ENCODE data around the gene PKNOX1.
"Not testable (repeated sequence)": the region's sequence is repeated elsewhere in the genome, so short reads cannot be mapped to it uniquely, and the experiment has no call there.

Gene PKNOX1

DNA sequence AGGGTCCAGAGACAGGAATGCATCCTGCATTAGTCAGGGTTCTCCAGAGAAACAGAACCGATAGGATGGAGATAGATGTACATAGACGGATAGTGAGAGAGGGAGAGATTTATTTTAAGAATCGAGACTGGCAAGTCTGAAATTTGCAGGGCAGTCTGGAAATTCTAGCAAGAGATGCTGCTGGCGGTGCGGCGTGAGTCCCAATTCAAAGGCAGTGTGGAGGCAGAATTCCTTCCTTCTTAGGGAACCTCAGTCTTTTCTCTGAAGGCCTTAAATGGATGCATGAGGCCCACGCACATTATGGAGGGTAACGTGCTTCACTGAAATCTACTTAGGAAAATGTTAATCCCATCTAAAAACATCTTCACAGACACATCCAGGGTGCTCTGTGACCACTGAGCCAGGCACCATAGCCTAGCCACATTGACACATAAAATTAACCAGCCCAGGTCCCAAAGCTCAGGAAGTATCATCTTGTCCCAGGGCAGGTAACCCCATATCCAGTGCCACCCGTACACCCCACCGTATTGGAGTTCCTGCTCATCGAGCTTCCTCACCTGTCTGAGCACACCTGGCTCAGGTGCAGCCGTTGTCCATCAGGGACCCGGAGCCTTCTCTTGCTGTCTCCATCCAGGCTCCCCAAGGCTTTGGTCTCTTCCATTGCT is 9.7 kb upstream of the PKNOX1 start:
- in situ Hi-C loops (cut with HindIII; ENCODE audit: low pct_unique_long_range_greater_than_20kb, low sequenced_read_pairs), result no loop called here
- no peak for DNase-seq (ENCODE audit: low read depth in 1 of 2, low spot score in 1 of 2)
- no peak for TF ChIP-seq JUND (IDR thresholded peaks at IDR 0.05; ENCODE audit: low read depth)

DNA sequence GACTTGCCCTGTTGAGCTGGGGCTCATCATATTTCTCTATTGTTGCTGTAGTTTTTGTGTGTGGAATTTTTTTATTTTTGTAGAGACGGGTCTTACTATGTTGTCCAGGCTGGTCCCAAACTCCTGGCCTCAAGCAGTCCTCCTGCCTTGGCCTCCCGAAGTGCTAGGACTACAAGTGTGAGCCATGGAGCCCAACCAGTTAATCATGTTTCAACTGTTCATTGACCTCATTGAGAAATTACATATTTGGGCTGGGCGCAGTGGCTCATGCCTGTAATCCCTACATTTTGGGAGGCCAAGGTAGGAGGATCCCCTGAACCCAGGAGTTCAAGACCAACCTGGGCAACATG is 9.2 kb upstream of the PKNOX1 start:
- TF ChIP-seq JUND (IDR thresholded peaks at IDR 0.05; ENCODE audit: low read depth), result no peak
- DNase-seq (ENCODE audit: low read depth in 1 of 2, low spot score in 1 of 2), result no peak
- in situ Hi-C loops (cut with HindIII; ENCODE audit: low pct_unique_long_range_greater_than_20kb, low sequenced_read_pairs), result no loop called here

DNA sequence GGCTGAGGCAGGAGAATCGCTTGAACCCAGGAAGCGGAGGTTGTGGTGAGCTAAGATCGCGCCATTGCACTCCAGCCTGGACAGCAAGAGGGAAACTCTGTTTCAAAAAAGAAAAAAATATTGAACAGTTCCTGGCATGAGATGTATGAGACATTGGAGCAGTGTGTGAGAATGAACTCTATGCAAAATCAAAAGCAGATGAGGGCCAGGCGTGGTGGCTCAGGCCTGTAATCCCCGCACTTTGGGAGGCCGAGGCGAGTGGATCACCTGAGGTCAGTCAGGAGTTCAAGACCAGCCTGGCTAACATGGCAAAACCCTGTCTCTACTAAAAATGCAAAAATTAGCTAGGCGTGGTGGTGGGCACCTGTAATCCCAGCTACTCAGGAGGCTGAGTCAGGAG is 6.7 kb upstream of the PKNOX1 start:
- DNase-seq (ENCODE audit: low read depth in 1 of 2, low spot score in 1 of 2); in situ Hi-C loops (cut with HindIII; ENCODE audit: low pct_unique_long_range_greater_than_20kb, low sequenced_read_pairs): not testable (repeated sequence)

DNA sequence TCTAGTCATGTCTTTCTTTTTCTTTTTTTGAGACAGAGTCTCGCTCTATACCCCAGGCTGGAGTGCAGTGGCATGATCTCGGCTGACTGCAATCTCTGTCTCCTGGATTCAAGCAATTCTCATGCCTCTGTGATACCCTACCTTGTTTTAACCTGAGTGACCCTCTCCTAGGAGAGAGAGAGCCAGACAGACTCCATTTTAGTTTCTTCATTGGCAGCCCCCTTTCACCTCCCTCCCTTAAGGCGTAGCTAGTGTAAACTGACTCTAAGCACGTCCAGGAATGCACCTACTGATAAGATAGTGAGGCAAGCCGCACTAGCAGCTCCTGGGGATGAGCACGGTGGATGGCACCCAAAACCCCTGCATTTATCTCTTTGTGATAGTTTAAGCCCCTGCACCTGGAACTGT is 5.2 kb upstream of the PKNOX1 start:
- TF ChIP-seq JUND (IDR thresholded peaks at IDR 0.05; ENCODE audit: low read depth), result no peak
- in situ Hi-C loops (cut with HindIII; ENCODE audit: low pct_unique_long_range_greater_than_20kb, low sequenced_read_pairs), result no loop called here
- no peak for DNase-seq (ENCODE audit: low read depth in 1 of 2, low spot score in 1 of 2)

DNA sequence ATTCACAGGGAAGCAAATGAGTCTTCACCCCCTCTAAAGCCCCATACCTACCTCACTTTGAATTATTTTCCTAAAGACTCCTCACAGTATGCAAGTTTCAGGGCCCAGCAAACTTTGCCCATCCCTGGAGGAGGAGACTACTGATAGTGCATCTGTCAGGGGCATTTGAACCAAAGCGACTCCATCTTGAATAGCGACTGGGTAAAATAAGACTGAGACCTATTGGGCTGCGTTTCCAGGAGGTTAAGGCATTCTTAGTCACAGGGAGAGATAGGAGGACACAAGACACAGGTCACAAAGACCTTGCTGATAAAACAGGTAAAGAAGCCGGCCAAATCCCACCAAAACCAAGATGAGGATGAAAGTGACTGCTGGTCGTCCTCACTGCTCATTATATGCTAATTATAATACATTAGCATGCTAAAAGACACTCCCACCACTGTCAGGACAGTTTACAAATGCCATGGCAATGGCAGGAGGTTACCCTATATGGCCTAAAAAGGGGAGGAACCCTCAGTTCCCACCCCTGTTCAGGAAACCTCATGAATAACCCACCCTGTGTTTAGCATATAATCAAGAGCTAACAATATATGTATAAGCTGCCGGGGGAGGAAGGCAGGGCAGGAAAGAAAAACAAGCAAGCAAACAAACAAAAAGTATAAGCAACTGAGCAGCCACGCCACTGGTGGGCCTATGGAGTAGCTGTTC is 3.3 kb upstream of the PKNOX1 start:
- in situ Hi-C loops (cut with HindIII; ENCODE audit: low pct_unique_long_range_greater_than_20kb, low sequenced_read_pairs), result no loop called here

DNA sequence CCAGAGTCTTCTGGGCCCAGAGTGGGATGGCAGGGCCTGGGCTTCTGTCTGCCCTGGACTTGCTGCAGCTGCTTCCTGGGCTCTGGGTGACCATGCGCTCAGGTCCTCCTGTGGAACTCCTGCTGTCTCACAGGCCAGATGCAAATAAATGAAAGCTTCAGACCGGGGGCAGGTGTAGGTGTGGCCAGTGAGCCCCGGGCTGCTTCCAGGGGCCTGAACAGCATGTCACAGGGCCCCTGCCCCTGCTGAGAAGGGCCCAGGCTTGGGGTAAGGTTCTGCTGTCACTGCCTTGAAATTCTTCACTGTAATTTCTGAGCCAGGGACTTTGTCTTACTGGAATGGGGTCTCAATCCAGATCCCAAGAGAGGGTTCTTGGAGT is 2.5 kb upstream of the PKNOX1 start:
- in situ Hi-C loops (cut with HindIII; ENCODE audit: low pct_unique_long_range_greater_than_20kb, low sequenced_read_pairs), result no loop called here
- DNase-seq (ENCODE audit: low read depth in 1 of 2, low spot score in 1 of 2), result no peak
- no peak for TF ChIP-seq JUND (IDR thresholded peaks at IDR 0.05; ENCODE audit: low read depth)

More for the DNA sequence above, 3.3 kb upstream of the PKNOX1 start:
- no peak for DNase-seq (ENCODE audit: low read depth in 1 of 2, low spot score in 1 of 2)
- no peak for TF ChIP-seq JUND (IDR thresholded peaks at IDR 0.05; ENCODE audit: low read depth)

DNA sequence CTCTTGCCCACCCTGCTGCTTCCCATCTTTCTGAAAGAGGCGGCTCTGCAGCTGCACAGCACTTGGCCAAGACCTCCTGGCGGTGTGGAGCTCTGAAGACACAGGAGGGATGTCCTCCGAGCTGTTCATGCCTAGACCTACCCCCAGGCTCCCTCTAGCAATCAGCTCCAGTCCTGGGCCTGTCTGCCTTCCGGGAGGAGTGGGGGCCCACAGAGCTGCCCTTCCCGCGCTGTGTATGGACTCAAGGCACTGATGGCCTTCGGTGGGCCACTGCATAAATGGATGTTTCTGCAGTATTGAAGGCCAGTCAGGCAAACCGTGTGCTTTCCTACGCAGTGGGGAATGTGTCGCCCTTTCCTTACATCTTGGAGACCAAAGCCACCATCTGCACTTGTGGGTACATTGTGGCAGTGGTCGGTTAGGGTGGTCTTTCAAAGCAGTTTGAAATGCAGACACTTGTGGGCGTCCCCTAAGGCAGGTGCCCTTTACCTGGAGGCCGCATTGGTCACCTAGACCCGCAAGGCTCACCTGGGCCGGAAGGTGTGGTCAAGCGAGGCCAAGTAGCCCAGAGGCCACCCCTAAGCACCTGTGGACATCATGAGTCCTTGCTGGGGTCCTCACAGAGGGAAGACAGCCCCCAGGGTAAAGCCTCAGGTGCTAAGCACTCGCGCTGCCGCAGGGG is 912 bp upstream of the PKNOX1 start:
- no peak for TF ChIP-seq JUND (IDR thresholded peaks at IDR 0.05; ENCODE audit: low read depth)
- DNase-seq (ENCODE audit: low read depth in 1 of 2, low spot score in 1 of 2), result no peak
- in situ Hi-C loops (cut with HindIII; ENCODE audit: low pct_unique_long_range_greater_than_20kb, low sequenced_read_pairs), result no loop called here

DNA sequence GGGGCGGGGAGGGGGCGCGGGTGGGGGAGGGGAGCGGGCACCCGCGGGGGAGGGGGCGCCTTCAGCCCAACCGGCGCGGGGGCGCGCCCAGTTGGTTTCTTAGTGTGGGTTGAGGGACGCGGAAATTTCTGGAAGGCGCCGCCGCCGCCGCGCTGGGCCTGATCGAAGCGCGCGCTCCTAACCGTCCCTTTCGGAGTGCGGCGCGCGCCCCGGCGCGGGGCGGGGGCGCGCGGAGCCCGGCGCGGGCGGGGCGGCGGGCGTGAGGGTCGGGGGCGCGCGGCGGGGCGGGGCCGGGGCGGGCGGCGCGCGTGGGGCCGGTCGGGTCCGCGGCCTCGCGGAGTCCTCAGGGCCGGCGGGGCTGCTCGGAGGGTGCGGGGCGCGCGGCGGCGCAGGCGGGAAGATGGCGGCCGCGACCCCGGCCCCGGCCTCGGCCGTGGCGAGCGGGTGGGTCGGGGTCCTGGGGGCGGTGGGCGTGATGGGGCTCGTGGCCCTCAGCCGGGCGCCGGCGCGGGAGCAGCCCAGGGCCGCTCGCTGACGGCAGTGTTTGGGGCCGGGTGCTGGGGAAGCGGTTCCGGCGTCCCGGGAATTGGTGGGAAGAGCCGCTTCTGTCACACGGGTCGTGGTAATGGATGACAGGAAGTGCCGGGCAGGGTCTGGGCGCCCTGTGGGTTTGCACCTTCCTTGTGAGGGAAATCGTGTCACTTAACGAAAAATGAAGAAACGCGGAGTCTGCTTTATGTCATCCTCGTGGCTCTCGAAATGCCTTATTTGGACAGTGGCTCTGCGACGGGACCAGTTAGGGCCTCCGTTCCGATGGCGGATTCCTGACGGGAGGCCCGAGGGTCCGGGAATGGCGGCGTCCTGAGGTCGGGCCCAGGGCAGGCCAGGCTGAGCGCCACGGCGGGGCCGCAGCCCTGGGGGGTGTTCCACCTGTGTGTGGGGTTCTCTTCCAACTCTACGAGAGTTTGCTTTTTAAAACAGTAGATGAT is 764 bp downstream of the PKNOX1 start:
- in situ Hi-C loops (cut with HindIII; ENCODE audit: low pct_unique_long_range_greater_than_20kb, low sequenced_read_pairs), result no loop called here
- peak; percentile 78 for DNase-seq (ENCODE audit: low read depth in 1 of 2, low spot score in 1 of 2)
- no peak for TF ChIP-seq JUND (IDR thresholded peaks at IDR 0.05; ENCODE audit: low read depth)

DNA sequence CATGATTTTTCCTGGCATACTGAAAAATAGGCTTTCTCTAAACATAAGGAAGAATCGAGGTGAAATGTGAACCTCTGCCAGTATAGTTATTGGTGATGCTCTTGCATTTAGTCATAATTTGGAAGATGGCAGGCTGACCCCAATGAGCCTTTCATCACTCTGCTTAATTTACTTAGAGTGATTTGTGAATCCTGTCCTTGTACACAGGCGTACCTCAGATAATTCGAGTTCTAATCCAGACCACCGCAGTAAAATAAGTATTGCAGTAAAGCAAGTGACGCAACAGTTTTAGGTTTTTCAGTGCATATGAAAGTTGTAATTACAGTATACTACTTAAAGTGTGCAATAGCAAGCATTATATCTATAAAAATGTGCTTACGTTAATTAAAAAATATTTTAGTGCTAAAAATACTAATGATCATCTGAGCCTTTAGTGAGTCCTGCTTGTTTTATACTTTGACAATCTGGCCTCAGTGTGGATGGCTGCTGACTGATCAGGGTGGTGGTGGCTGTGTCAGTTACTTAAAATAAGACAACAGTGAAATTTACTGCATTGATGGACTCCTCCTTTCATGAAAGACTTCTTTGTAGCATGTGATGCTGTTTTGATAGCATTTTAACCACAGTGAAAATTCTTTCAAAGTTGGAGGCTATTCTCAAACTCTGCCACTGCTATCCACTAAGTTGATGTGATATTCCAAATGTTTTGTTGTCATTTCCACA is 1.7 kb downstream of the PKNOX1 start:
- TF ChIP-seq JUND (IDR thresholded peaks at IDR 0.05; ENCODE audit: low read depth), result no peak
- in situ Hi-C loops (cut with HindIII; ENCODE audit: low pct_unique_long_range_greater_than_20kb, low sequenced_read_pairs), result no loop called here
- no peak for DNase-seq (ENCODE audit: low read depth in 1 of 2, low spot score in 1 of 2)

DNA sequence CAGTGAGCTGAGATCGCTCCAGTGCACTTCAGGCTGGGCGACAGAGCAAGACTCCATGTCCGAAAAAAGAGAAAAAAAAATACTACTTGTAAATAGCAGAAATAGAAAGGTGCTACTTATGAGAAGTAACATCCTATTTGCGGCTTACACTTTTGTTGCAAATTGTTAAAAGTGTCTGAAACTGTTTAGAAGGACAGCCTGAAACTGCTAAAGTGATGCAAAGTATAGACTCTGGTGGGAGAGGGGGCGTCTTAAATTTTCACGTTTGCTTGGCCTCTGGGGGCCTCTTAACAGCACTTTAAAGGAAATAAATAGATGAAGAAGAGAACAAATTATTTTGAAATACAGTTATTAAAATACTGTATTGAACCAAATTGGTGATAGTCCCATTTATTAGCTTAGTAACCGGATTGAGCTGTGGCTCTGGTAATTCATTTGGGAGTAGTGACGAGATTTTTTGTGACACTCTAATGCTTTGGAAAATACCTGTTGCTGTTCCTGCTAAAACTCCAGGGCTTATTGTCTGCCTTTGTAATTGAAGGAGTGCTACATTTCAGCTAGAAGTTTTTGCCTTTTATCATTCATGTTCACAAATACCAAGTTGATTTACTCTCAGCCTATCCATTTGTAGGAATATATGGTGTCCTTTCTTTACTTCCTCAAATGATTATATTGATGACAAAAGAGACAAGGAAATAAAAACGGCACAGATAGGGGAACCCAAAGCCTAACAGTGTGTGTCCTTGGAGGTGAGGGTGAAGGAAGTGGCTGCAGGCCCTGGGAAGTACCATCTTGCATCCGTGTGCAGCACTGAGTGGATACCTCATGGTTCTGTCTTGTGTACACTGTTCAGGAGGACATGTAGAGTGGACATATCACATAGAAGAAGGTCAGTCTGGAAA is 6.2 kb downstream of the PKNOX1 start:
- in situ Hi-C loops (cut with HindIII; ENCODE audit: low pct_unique_long_range_greater_than_20kb, low sequenced_read_pairs), result no loop called here
- no peak for DNase-seq (ENCODE audit: low read depth in 1 of 2, low spot score in 1 of 2)
- no peak for TF ChIP-seq JUND (IDR thresholded peaks at IDR 0.05; ENCODE audit: low read depth)

DNA sequence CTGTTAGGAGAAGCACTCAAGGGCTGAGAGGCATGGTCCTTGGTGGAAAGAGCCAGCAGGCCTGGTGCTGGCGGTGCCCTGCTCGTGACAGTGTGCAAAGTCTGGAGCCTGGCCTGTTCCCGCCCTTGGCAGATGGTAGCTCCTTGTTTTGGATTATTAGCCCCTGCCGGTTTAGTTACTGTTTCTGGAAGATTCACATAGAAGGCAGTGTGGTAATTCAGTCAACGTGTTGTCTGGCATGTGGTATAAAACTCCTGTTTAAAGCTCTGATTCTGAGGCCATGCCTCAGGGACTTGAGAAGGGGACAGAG is 6.8 kb downstream of the PKNOX1 start:
- no peak for DNase-seq (ENCODE audit: low read depth in 1 of 2, low spot score in 1 of 2)
- TF ChIP-seq JUND (IDR thresholded peaks at IDR 0.05; ENCODE audit: low read depth), result no peak
- in situ Hi-C loops (cut with HindIII; ENCODE audit: low pct_unique_long_range_greater_than_20kb, low sequenced_read_pairs), result no loop called here
